Fibroblast of lung (primary cell): ENCODE measurements around the gene PRRT1. TPM values are rescaled to one million over a fixed set of nuclear protein-coding genes. Genes with fewer than 3 reads are reported as not detected.
"Not testable (repeated sequence)": the region's sequence is repeated elsewhere in the genome, so short reads cannot be mapped to it uniquely, and the experiment has no call there.

ENCODE experiments used
- DNase-seq, 2 donors: peaks; one replicate each; pipeline versions ENCODE4 v3.0.0 to v3.0.0-alpha.2; 2010; ENCODE audit warnings: low read depth in 2 of 2
- H2AFZ ChIP-seq: 2 replicates; pipeline ENCODE4 v1.5.1; 2012; ENCODE audit warnings: low read length, control low read depth, inconsistent platforms
- H3K27ac ChIP-seq: 2 replicates; pipeline ENCODE4 v1.5.1; 2011; ENCODE audit warnings: low read length, control low read depth; ENCODE audit not compliant: insufficient read depth
- H3K27me3 ChIP-seq: 2 replicates; pipeline ENCODE4 v1.5.1; 2011; ENCODE audit warnings: mild to moderate bottlenecking, low read length; ENCODE audit not compliant: control insufficient read depth, insufficient read depth
- H3K36me3 ChIP-seq: 2 replicates; pipeline ENCODE4 v1.5.1; 2011; ENCODE audit warnings: low read length; ENCODE audit not compliant: control insufficient read depth, insufficient read depth
- H3K4me1 ChIP-seq: 2 replicates; pipeline ENCODE4 v1.5.1; 2011; ENCODE audit warnings: low read length; ENCODE audit not compliant: control insufficient read depth, insufficient read depth; ENCODE audit errors: extremely low read depth
- H3K4me2 ChIP-seq: 2 replicates; pipeline ENCODE4 v1.5.1; 2011; ENCODE audit warnings: low read length, control low read depth; ENCODE audit not compliant: insufficient read depth; ENCODE audit errors: extremely low read depth
- H3K4me3 ChIP-seq, 4 experiments: fragments of 200-600 bp in 1 of 4; sonication (generic) in 1 of 4; replicated peaks in 1 of 4; 2 replicates each; pipeline ENCODE4 v1.5.1; 2011 to 2016; ENCODE audit warnings: low read length in 4 of 4, low read depth in 3 of 4, mild to moderate bottlenecking in 3 of 4, control low read depth in 2 of 4, inconsistent platforms in 1 of 4, mixed read lengths in 1 of 4; ENCODE audit not compliant: insufficient read depth in 1 of 4; ENCODE audit errors: control extremely low read depth in 1 of 4
- H3K79me2 ChIP-seq: 2 replicates; pipeline ENCODE4 v1.5.1; 2012; ENCODE audit warnings: mild to moderate bottlenecking, low read length, inconsistent platforms; ENCODE audit not compliant: control insufficient read depth, insufficient read depth
- H3K9ac ChIP-seq: 2 replicates; pipeline ENCODE4 v1.5.1; 2011; ENCODE audit warnings: mild to moderate bottlenecking, low read length, control low read depth; ENCODE audit not compliant: insufficient read depth
- H3K9me3 ChIP-seq: 2 replicates; pipeline ENCODE4 v1.5.1; 2012; ENCODE audit warnings: low read depth, low read length; ENCODE audit not compliant: control insufficient read depth, insufficient read depth
- H4K20me1 ChIP-seq: 2 replicates; pipeline ENCODE4 v1.5.1; 2011; ENCODE audit warnings: low read length; ENCODE audit not compliant: control insufficient read depth, insufficient read depth; ENCODE audit errors: extremely low read depth
- EZH2 ChIP-seq: IDR thresholded peaks from 2 replicates; pipeline ENCODE4 v1.5.1; 2012; ENCODE audit warnings: low read length, control low read depth, mild to moderate bottlenecking; ENCODE audit errors: missing control alignments
- polyA plus RNA-seq, 2 donors: library from polyadenylated mRNA; depleted of rRNA in 1 of 2; stranded (reverse) in 1 of 2; unstranded in 1 of 2; fragments of >200 nt; gene quantifications; 2 replicates each; pipeline ENCODE4 v1.2.1, GENCODE V29; 2011 to 2012; ENCODE audit warnings: missing spikeins in 1 of 2
- total RNA-seq: library from RNA; depleted of rRNA; stranded (reverse); fragments of >200 nt; gene quantifications from 2 replicates; pipeline ENCODE4 v1.2.1, GENCODE V29; 2014
- TF ChIP-seq, protein P1 (sequence below), 2 donors: IDR thresholded peaks in 1 of 2; conservative IDR thresholded peaks in 1 of 2; 1 replicate in 1 of 2; 2 replicates in 1 of 2; pipeline ENCODE4 v1.5.1; 2011 to 2012; ENCODE audit warnings: low read length in 2 of 2, control low read depth in 1 of 2, inconsistent platforms in 1 of 2, low read depth in 1 of 2, mild to moderate bottlenecking in 1 of 2

Gene PRRT1
- total and polyA plus RNA-seq, 2 donors (not counting 1 experiment from before 2014, with no cell fraction given) = 0.33 to 0.73 TPM

- H3K36me3 ChIP-seq = no peaks in the 10 kb centered on the region
- H3K9ac ChIP-seq = no peak overlapping the region
- H3K4me1 ChIP-seq = peaks cover 22% of the 10 kb centered on the region
- no peaks in the 10 kb centered on the region for H3K9me3 ChIP-seq
- DNase-seq = no peak
- H4K20me1 ChIP-seq = no peaks in the 10 kb centered on the region
- H3K27ac ChIP-seq = no peak overlapping the region
- TF ChIP-seq EZH2 = no peak
- TF ChIP-seq, protein P1, sequence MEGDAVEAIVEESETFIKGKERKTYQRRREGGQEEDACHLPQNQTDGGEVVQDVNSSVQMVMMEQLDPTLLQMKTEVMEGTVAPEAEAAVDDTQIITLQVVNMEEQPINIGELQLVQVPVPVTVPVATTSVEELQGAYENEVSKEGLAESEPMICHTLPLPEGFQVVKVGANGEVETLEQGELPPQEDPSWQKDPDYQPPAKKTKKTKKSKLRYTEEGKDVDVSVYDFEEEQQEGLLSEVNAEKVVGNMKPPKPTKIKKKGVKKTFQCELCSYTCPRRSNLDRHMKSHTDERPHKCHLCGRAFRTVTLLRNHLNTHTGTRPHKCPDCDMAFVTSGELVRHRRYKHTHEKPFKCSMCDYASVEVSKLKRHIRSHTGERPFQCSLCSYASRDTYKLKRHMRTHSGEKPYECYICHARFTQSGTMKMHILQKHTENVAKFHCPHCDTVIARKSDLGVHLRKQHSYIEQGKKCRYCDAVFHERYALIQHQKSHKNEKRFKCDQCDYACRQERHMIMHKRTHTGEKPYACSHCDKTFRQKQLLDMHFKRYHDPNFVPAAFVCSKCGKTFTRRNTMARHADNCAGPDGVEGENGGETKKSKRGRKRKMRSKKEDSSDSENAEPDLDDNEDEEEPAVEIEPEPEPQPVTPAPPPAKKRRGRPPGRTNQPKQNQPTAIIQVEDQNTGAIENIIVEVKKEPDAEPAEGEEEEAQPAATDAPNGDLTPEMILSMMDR (conservative IDR thresholded peaks at IDR 0.05 in 1 of 2, IDR thresholded peaks at IDR 0.05 in 1 of 2; ENCODE audit: low read depth in 1 of 2, low read length in 2 of 2) = no peak
- no peak overlapping the region for H3K4me2 ChIP-seq
- H2AFZ ChIP-seq = no peak overlapping the region
- H3K79me2 ChIP-seq = no peaks in the 10 kb centered on the region
- H3K27me3 ChIP-seq = peaks cover 7% of the 10 kb centered on the region
- H3K4me3 ChIP-seq = no peak overlapping the region
Measured at GRCh38 chr6:32105433-32105832, 46.3 kb downstream of the PRRT1 start.

GRCh38 chr6:32102255-32102654, 49.5 kb downstream of the PRRT1 start:
- TF ChIP-seq EZH2 = no peak
- TF ChIP-seq, protein P1 (conservative IDR thresholded peaks at IDR 0.05 in 1 of 2, IDR thresholded peaks at IDR 0.05 in 1 of 2; ENCODE audit: low read depth in 1 of 2, low read length in 2 of 2) = no peak
- H3K27me3 ChIP-seq = no peaks in the 10 kb centered on the region
- no peak overlapping the region for H3K9ac ChIP-seq
- H3K27ac ChIP-seq = no peak overlapping the region
- H3K4me3 ChIP-seq = no peak overlapping the region
- no peak overlapping the region for H3K4me2 ChIP-seq
- no peaks in the 10 kb centered on the region for H3K9me3 ChIP-seq
- no peaks in the 10 kb centered on the region for H3K36me3 ChIP-seq
- no peak overlapping the region for H2AFZ ChIP-seq
- H4K20me1 ChIP-seq = no peaks in the 10 kb centered on the region
- peaks cover 3% of the 10 kb centered on the region for H3K4me1 ChIP-seq
- H3K79me2 ChIP-seq = no peaks in the 10 kb centered on the region
- no peak for DNase-seq

DNA sequence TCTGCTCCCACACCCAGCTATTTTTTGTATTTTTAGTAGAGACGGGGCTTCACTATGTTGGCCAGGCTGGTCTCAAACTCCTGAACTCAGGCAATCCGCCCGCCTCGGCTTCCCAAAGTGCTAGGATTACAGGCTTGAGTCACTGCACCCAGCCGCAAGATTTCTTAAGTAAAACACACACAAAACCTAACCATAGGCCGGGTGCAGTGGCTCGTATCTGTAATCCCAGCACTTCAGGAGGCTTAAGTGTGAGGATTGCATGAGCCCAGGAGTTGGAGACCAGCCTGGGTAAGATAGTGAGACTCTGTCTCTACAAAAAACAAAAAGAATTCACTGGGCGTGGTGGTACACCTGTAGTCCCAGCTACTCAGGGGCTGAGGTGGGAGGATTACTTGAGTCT, 51.5 kb downstream of the PRRT1 start:
- not testable (repeated sequence) for H4K20me1 ChIP-seq, H3K27ac ChIP-seq, H3K4me3 ChIP-seq, H3K36me3 ChIP-seq, H3K79me2 ChIP-seq, H2AFZ ChIP-seq, H3K9ac ChIP-seq, H3K4me2 ChIP-seq, H3K4me1 ChIP-seq, DNase-seq, H3K9me3 ChIP-seq, H3K27me3 ChIP-seq

Other genes with a start within 250 kb of the PRRT1 start
- gene ZBTB12, start 249.9 kb downstream of the PRRT1 start, total RNA-seq = 9.5 and 13.2 TPM in 2 replicates
- 1.2 and 1.6 TPM in 2 replicates for gene ZBTB12, start 249.9 kb downstream of the PRRT1 start, polyA plus RNA-seq
- 16.8 and 27.2 TPM in 2 replicates for gene C2, start 224.2 kb downstream of the PRRT1 start, total RNA-seq
- gene C2, start 224.2 kb downstream of the PRRT1 start, polyA plus RNA-seq = 2.1 and 7.6 TPM in 2 replicates
- gene CFB, start 205.8 kb downstream of the PRRT1 start, total RNA-seq = 62.9 and 87.1 TPM in 2 replicates
- gene CFB, start 205.8 kb downstream of the PRRT1 start, polyA plus RNA-seq = 21.7 and 22.9 TPM in 2 replicates
- 85.5 and 111 TPM in 2 replicates for gene NELFE, start 193.0 kb downstream of the PRRT1 start, total RNA-seq
- gene NELFE, start 193.0 kb downstream of the PRRT1 start, polyA plus RNA-seq = 81.7 and 119 TPM in 2 replicates
- 56.2 and 58.0 TPM in 2 replicates for gene SKIC2, start 192.8 kb downstream of the PRRT1 start, total RNA-seq
- gene SKIC2, start 192.8 kb downstream of the PRRT1 start, polyA plus RNA-seq = 21.6 and 29.9 TPM in 2 replicates
- gene DXO, start 179.8 kb downstream of the PRRT1 start, total RNA-seq = 11.6 and 14.0 TPM in 2 replicates
- gene DXO, start 179.8 kb downstream of the PRRT1 start, polyA plus RNA-seq = 9.1 and 11.8 TPM in 2 replicates
- 21.1 and 46.0 TPM in 2 replicates for gene C4A, start 169.9 kb downstream of the PRRT1 start, total RNA-seq
- gene C4A, start 169.9 kb downstream of the PRRT1 start, polyA plus RNA-seq = 5.7 and 25.2 TPM in 2 replicates
- gene C4B, start 137.1 kb downstream of the PRRT1 start, total RNA-seq = 19.0 and 43.9 TPM in 2 replicates
- gene C4B, start 137.1 kb downstream of the PRRT1 start, polyA plus RNA-seq = 4.9 and 16.2 TPM in 2 replicates
- not detected in 2 replicates for gene CYP21A2, start 113.5 kb downstream of the PRRT1 start, total RNA-seq
- not detected in 2 replicates for gene CYP21A2, start 113.5 kb downstream of the PRRT1 start, polyA plus RNA-seq
- 63.9 and 113 TPM in 2 replicates for gene TNXB, start 42.6 kb downstream of the PRRT1 start, total RNA-seq
- gene TNXB, start 42.6 kb downstream of the PRRT1 start, polyA plus RNA-seq = 8.1 and 13.0 TPM in 2 replicates
- gene ATF6B, start 23.7 kb downstream of the PRRT1 start, total RNA-seq = 8.0 and 15.7 TPM in 2 replicates
- 35.5 and 36.2 TPM in 2 replicates for gene ATF6B, start 23.7 kb downstream of the PRRT1 start, polyA plus RNA-seq
- gene FKBPL, start 21.7 kb downstream of the PRRT1 start, total RNA-seq = 7.4 and 7.6 TPM in 2 replicates
- 2.4 and 3.5 TPM in 2 replicates for gene FKBPL, start 21.7 kb downstream of the PRRT1 start, polyA plus RNA-seq
- gene PPT2, start 2.2 kb upstream of the PRRT1 start, total RNA-seq = 15.9 and 37.3 TPM in 2 replicates
- 13.7 and 21.6 TPM in 2 replicates for gene PPT2, start 2.2 kb upstream of the PRRT1 start, polyA plus RNA-seq
- 0.99 and 1.0 TPM in 2 replicates for gene EGFL8, start 12.7 kb upstream of the PRRT1 start, total RNA-seq
- gene EGFL8, start 12.7 kb upstream of the PRRT1 start, polyA plus RNA-seq = 0.77 and 2.3 TPM in 2 replicates
- 15.9 and 22.1 TPM in 2 replicates for gene AGPAT1, start 24.1 kb upstream of the PRRT1 start, total RNA-seq
- gene AGPAT1, start 24.1 kb upstream of the PRRT1 start, polyA plus RNA-seq = 79.0 and 92.1 TPM in 2 replicates
- gene RNF5, start 26.5 kb upstream of the PRRT1 start, total RNA-seq = 22.1 and 23.9 TPM in 2 replicates
- 54.5 and 63.4 TPM in 2 replicates for gene RNF5, start 26.5 kb upstream of the PRRT1 start, polyA plus RNA-seq
- 0.26 and 0.50 TPM in 2 replicates for gene AGER, start 32.3 kb upstream of the PRRT1 start, total RNA-seq
- 0.78 and 0.99 TPM in 2 replicates for gene AGER, start 32.3 kb upstream of the PRRT1 start, polyA plus RNA-seq
- gene PBX2, start 38.3 kb upstream of the PRRT1 start, total RNA-seq = 23.6 and 35.0 TPM in 2 replicates
- 39.4 and 41.8 TPM in 2 replicates for gene PBX2, start 38.3 kb upstream of the PRRT1 start, polyA plus RNA-seq
- 1.3 and 2.3 TPM in 2 replicates for gene GPSM3, start 40.7 kb upstream of the PRRT1 start, total RNA-seq
- gene GPSM3, start 40.7 kb upstream of the PRRT1 start, polyA plus RNA-seq = 3.9 and 7.0 TPM in 2 replicates
- gene NOTCH4, start 72.1 kb upstream of the PRRT1 start, total RNA-seq = 0.77 and 0.99 TPM in 2 replicates
- 0.42 and 0.66 TPM in 2 replicates for gene NOTCH4, start 72.1 kb upstream of the PRRT1 start, polyA plus RNA-seq
- gene TSBP1, start 220.0 kb upstream of the PRRT1 start, total RNA-seq = under 0.01 TPM in 1 of 2 replicates, not detected in the other
- gene TSBP1, start 220.0 kb upstream of the PRRT1 start, polyA plus RNA-seq = not detected in 2 replicates